ENCODE measurements around the gene HMCES.

- TF ChIP-seq CTCF (IDR thresholded peaks at IDR 0.05) (no peak), POLR2AphosphoS5 (IDR thresholded peaks at IDR 0.05) (no peak), POLR2A (IDR thresholded peaks at IDR 0.05; ENCODE audit: low read depth) (no peak)
Measured at GRCh38 chr3:129347458-129347845, 68.8 kb downstream of the HMCES start.
